ENCODE results near the gene NFATC2.

- TF ChIP-seq, protein P1, sequence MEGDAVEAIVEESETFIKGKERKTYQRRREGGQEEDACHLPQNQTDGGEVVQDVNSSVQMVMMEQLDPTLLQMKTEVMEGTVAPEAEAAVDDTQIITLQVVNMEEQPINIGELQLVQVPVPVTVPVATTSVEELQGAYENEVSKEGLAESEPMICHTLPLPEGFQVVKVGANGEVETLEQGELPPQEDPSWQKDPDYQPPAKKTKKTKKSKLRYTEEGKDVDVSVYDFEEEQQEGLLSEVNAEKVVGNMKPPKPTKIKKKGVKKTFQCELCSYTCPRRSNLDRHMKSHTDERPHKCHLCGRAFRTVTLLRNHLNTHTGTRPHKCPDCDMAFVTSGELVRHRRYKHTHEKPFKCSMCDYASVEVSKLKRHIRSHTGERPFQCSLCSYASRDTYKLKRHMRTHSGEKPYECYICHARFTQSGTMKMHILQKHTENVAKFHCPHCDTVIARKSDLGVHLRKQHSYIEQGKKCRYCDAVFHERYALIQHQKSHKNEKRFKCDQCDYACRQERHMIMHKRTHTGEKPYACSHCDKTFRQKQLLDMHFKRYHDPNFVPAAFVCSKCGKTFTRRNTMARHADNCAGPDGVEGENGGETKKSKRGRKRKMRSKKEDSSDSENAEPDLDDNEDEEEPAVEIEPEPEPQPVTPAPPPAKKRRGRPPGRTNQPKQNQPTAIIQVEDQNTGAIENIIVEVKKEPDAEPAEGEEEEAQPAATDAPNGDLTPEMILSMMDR (IDR thresholded peaks at IDR 0.05; ENCODE audit: low read depth, low read length, poor library complexity, severe bottlenecking) = no peak
- TF ChIP-seq EZH2phosphoT487 (IDR thresholded peaks at IDR 0.05; ENCODE audit: borderline replicate concordance, low read length) = no peak
Observed at GRCh38 chr20:51500936-51501335, 41.6 kb downstream of the NFATC2 start.

Measured in DOHH2 (cell line).